ENCODE data around the gene TRIM71.
A peak's percentile ranks its signal among the peaks of the same experiment; 100 is the strongest.

TRIM71 gene

DNA sequence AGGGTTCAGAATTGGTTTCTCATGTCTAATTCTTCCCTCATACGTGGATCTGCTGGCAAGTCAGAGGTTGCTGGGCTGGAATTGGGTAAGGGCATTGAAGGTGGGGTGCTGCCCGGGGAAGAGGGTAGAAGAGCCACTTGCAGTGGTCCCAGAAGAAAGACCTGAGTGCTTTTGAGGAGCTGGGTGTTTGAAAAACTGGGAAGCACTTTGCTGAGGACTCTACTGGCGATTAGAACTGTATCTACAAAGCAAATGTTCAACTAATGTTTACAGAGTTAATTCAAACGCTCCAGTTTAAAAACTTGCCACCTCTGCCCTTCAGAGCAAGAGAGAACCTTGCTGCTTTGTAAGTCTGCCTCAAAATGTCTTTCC is 21.9 kb downstream of the TRIM71 start:
- TF ChIP-seq, protein P1, sequence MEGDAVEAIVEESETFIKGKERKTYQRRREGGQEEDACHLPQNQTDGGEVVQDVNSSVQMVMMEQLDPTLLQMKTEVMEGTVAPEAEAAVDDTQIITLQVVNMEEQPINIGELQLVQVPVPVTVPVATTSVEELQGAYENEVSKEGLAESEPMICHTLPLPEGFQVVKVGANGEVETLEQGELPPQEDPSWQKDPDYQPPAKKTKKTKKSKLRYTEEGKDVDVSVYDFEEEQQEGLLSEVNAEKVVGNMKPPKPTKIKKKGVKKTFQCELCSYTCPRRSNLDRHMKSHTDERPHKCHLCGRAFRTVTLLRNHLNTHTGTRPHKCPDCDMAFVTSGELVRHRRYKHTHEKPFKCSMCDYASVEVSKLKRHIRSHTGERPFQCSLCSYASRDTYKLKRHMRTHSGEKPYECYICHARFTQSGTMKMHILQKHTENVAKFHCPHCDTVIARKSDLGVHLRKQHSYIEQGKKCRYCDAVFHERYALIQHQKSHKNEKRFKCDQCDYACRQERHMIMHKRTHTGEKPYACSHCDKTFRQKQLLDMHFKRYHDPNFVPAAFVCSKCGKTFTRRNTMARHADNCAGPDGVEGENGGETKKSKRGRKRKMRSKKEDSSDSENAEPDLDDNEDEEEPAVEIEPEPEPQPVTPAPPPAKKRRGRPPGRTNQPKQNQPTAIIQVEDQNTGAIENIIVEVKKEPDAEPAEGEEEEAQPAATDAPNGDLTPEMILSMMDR (conservative IDR thresholded peaks at IDR 0.05; ENCODE audit: low read depth, low read length), result no peak
- no peak for DNase-seq (ENCODE audit: low read depth)
- H3K4me3 ChIP-seq (ENCODE audit: low read depth, low read length), result no peak overlapping the region

DNA sequence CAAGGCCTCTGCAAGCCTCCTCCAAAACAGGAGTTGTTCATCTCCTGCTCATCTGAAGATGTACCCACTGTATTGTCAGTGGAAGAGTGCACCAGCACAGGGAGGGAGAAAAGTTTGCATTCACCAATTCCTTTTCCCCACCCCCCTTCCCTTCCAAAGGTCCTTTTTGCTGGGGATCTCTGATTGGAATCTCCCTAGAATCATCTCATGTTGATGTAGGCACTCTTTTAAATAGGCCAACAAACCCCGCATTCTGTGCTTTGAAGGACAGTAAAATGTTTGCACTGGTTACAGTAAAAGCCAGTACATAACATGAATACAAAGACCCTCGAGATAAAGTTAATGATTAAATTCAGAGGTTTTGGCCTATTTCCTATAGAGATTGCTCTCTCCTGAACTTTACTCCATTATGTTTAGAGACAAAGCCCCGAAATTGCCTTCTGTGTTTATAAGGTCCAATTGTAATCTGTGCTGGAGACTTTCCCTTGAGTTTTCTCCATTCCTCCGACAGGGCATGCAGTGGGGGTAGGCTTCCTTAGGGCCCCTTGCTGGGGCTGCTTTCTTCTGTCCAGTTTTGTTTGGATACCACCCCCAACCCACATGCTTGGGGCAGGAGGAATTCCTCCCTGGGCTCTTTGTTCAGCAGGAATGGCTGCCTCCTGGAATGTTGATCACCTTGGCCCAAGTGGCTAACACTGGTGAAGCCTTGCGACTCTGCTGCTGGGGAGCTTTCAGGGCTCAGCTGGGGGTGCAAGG is 22.5 kb downstream of the TRIM71 start:
- TF ChIP-seq, protein P1 (conservative IDR thresholded peaks at IDR 0.05; ENCODE audit: low read depth, low read length), result no peak
- no peak for DNase-seq (ENCODE audit: low read depth)
- H3K4me3 ChIP-seq (ENCODE audit: low read depth, low read length), result no peak overlapping the region

DNA sequence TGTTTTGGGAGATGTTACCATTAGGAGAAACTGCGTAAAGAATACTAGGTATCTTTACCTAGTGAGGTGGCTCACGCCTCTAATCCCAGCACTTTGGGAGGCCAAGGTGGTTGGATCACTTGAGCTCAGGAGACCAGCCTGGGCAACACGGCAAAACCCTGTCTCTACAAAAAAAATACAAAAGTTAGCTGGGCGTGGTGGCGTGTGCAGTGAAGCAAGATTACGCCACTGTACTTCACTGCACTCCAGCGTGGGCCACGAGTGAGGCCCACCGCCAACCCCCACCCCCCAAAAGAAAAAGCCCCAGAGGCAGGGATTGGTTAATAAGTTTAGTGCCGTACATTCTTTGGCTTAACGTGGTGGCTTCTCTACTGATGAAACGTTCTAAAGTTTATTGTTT is 23.5 kb downstream of the TRIM71 start:
- DNase-seq (ENCODE audit: low read depth), result no peak
- no peak overlapping the region for H3K4me3 ChIP-seq (ENCODE audit: low read depth, low read length)
- TF ChIP-seq, protein P1 (conservative IDR thresholded peaks at IDR 0.05; ENCODE audit: low read depth, low read length), result no peak

DNA sequence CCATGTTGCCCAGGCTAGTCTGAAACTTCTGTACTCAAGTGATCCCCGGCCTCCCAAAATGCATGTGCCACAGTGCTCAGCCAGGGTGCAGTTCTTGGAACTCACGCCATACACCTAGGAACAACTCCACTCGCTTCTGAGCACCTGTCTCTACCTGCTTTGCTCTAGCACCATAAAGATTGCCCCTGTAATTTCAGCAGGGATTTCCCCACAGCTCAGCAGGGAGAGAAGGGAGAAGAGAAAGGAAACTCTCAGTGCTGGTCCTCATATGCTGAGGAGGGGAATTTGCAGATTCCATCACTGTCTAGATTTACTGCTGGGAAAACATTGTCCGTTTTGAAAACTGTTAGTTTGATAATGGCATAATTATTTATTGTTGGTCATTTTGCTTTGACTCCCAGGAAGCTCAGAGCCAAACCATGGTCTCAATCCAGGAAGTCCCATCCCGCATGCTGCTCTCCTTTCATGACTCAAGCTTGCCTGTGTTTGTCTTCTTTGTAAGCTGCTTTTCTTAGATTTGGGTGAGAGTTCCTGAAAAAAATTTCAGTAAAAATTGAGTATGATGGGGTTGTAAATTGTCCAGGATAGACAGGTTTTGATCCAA is 24.2 kb downstream of the TRIM71 start:
- TF ChIP-seq, protein P1 (conservative IDR thresholded peaks at IDR 0.05; ENCODE audit: low read depth, low read length), result no peak
- H3K4me3 ChIP-seq (ENCODE audit: low read depth, low read length), result no peak overlapping the region
- peak; percentile 8 for DNase-seq (ENCODE audit: low read depth)

DNA sequence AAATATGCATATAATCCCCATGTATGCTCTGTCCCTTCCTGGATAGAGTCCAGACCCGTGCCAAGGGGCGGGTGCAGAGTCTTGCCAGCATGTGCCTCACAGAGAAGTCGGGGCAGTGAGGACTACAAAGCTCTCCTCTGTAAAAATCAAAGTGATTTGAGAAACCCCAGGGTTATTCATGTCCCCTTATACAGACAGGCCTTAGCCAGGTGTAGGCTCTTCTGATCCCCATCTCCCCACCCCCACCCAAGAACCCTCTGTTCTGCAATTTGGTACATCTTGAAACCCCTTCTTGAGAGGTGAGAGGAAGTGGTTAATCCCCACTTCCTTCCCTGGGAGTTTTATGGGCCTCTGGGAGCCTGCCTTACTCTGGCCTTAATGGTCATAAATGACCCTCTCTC is 24.7 kb downstream of the TRIM71 start:
- TF ChIP-seq, protein P1 (conservative IDR thresholded peaks at IDR 0.05; ENCODE audit: low read depth, low read length), result no peak
- no peak overlapping the region for H3K4me3 ChIP-seq (ENCODE audit: low read depth, low read length)
- DNase-seq (ENCODE audit: low read depth), result no peak

DNA sequence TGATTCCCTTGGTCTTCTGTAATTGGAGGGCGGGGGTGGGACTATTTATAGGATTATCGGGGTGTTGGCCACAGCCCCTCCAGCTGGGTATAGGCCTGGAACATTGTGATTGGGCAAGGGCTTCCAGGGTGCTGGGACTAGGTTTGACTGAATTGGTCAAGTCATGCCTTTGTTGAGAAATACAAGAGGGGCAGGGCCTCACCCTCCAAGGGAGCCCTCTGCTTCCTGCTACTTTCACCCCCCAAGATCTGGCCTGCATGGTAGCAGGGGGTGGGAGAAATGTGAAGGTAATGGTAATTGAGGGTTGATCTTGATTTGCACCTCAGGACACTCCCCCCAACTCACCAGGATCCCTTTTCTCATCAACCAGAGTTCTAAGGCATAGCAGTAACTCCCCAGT is 25.2 kb downstream of the TRIM71 start:
- no peak overlapping the region for H3K4me3 ChIP-seq (ENCODE audit: low read depth, low read length)
- TF ChIP-seq, protein P1 (conservative IDR thresholded peaks at IDR 0.05; ENCODE audit: low read depth, low read length), result no peak
- DNase-seq (ENCODE audit: low read depth), result no peak
